ENCODE data around the gene SGCA. TPM values are rescaled to one million over a fixed set of nuclear protein-coding genes. Genes with fewer than 3 reads are reported as not detected.

SGCA gene
- total RNA-seq, 1 experiment from 2014 or later = not detected

GRCh38 chr17:50209472-50210239 is 43.9 kb downstream of the SGCA start:
- H3K9me2 ChIP-seq (replicated peaks; ENCODE audit: low read length) = no peaks in the 10 kb centered on the region
- ChIA-PET CTCF (no interaction called here), POLR2A (ENCODE audit: unreplicated experiment) (no interaction called here)
- H3K27ac ChIP-seq (ENCODE audit: low read length) = no peak overlapping the region
- no peaks in the 10 kb centered on the region for H3K27me3 ChIP-seq (ENCODE audit: low read length)
- H3K4me2 ChIP-seq (ENCODE audit: low read length) = peak overlapping the region; percentile 79
- no peaks in the 10 kb centered on the region for H3K9me3 ChIP-seq (ENCODE audit: low read length)
- BruUV-seq (replicated peaks) = no TSS peak
- no peak overlapping the region for H3K9ac ChIP-seq (ENCODE audit: low read length)
- H3K4me1 ChIP-seq (ENCODE audit: insufficient read depth, low read length) = peaks cover 16% of the 10 kb centered on the region
- DNase-seq (no peak), ATAC-seq (no peak)
- no peak overlapping the region for H2AFZ ChIP-seq (ENCODE audit: low read length)
- TF ChIP-seq EZH2phosphoT487 (IDR thresholded peaks at IDR 0.05; ENCODE audit: borderline replicate concordance, low read length) (no peak), CTCF (conservative IDR thresholded peaks at IDR 0.05; ENCODE audit: low read depth, low read length) (no peak), EZH2 (IDR thresholded peaks at IDR 0.05; ENCODE audit: low read length, unreplicated experiment) (no peak)
- H3K36me3 ChIP-seq (ENCODE audit: low read depth, low read length) = no peaks in the 10 kb centered on the region
- no peaks in the 10 kb centered on the region for H4K20me1 ChIP-seq (ENCODE audit: low read length)
- intact Hi-C loops (cut with micrococcal nuclease) = no loop called here
- H3F3A ChIP-seq (ENCODE audit: low read length, unreplicated experiment) = no peaks in the 10 kb centered on the region
- no peaks in the 10 kb centered on the region for H3K79me2 ChIP-seq (ENCODE audit: low read length)
- no peak overlapping the region for H3K4me3 ChIP-seq (ENCODE audit: low read length)

- ATAC-seq = peak; percentile 86
Measured at GRCh38 chr17:50210240-50211225, 44.7 kb downstream of the SGCA start.

More at GRCh38 chr17:50210240-50211225, 44.7 kb downstream of the SGCA start:
- no peak for TF ChIP-seq CTCF (conservative IDR thresholded peaks at IDR 0.05; ENCODE audit: low read depth, low read length)
- TF ChIP-seq EZH2phosphoT487 (IDR thresholded peaks at IDR 0.05; ENCODE audit: borderline replicate concordance, low read length) = no peak
- no peak for TF ChIP-seq EZH2 (IDR thresholded peaks at IDR 0.05; ENCODE audit: low read length, unreplicated experiment)
- no TSS peak for BruUV-seq (replicated peaks)
- Histone ChIP-seq H4K20me1 (ENCODE audit: low read length) (no peaks in the 10 kb centered on the region), H3K9me3 (ENCODE audit: low read length) (no peaks in the 10 kb centered on the region), H3K27ac (ENCODE audit: low read length) (peak overlapping the region; percentile 39), H3K4me1 (ENCODE audit: insufficient read depth, low read length) (peaks cover 16% of the 10 kb centered on the region), H3K9ac (ENCODE audit: low read length) (peak overlapping the region; percentile 48), H3K4me3 (ENCODE audit: low read length) (peak overlapping the region; percentile 41; the same call in 1 of the 2 replicates), H3K36me3 (ENCODE audit: low read depth, low read length) (no peaks in the 10 kb centered on the region), H3F3A (ENCODE audit: low read length, unreplicated experiment) (no peaks in the 10 kb centered on the region), H3K4me2 (ENCODE audit: low read length) (peak overlapping the region; percentile 79), H3K27me3 (ENCODE audit: low read length) (no peaks in the 10 kb centered on the region), H2AFZ (ENCODE audit: low read length) (peak overlapping the region; percentile 74), H3K79me2 (ENCODE audit: low read length) (no peaks in the 10 kb centered on the region), H3K9me2 (replicated peaks; ENCODE audit: low read length) (no peaks in the 10 kb centered on the region)
- ChIA-PET POLR2A (ENCODE audit: unreplicated experiment) (no interaction called here), CTCF (interaction anchor here (0.6 kb wide), 1 partner anchor 10 kb away, joined by 6 read pairs; no protein-coding TSS in a partner anchor)
- DNase-seq = peak; percentile 84
- intact Hi-C loops (cut with micrococcal nuclease) = no loop called here
